WERI-Rb-1 (cell line): ENCODE data around the gene NTRK3.

Experiments used
- DNase-seq: peaks from one replicate; pipeline ENCODE4 v3.0.0-alpha.2; 2020
- H3K27ac ChIP-seq: fragments of 250-450 bp; sonication (Bioruptor Pico); 2 replicates; pipeline ENCODE4 v1.5.1; 2020; ENCODE audit warnings: mild to moderate bottlenecking, moderate library complexity
- H3K27me3 ChIP-seq: fragments of 250-450 bp; sonication (Bioruptor Pico); 2 replicates; pipeline ENCODE4 v1.5.1; 2021; ENCODE audit warnings: mild to moderate bottlenecking, low read depth, moderate library complexity; ENCODE audit not compliant: insufficient read depth, severe bottlenecking
- H3K36me3 ChIP-seq: fragments of 250-450 bp; sonication (Bioruptor Pico); 2 replicates; pipeline ENCODE4 v1.5.1; 2020; ENCODE audit warnings: mild to moderate bottlenecking, moderate library complexity
- H3K4me3 ChIP-seq: 2 replicates; pipeline ENCODE4 v1.5.1; 2011; ENCODE audit warnings: low read depth, mild to moderate bottlenecking, control low read depth, low read length
- H3K9me3 ChIP-seq: fragments of 250-450 bp; sonication (Bioruptor Pico); 2 replicates; pipeline ENCODE4 v1.5.1; 2021; ENCODE audit warnings: mild to moderate bottlenecking, moderate library complexity; ENCODE audit not compliant: severe bottlenecking
- CTCF ChIP-seq: IDR thresholded peaks from 2 replicates; pipeline ENCODE4 v1.5.1; 2011; ENCODE audit warnings: low read depth, mild to moderate bottlenecking, control low read depth, inconsistent platforms, low read length

The NTRK3 gene

DNA sequence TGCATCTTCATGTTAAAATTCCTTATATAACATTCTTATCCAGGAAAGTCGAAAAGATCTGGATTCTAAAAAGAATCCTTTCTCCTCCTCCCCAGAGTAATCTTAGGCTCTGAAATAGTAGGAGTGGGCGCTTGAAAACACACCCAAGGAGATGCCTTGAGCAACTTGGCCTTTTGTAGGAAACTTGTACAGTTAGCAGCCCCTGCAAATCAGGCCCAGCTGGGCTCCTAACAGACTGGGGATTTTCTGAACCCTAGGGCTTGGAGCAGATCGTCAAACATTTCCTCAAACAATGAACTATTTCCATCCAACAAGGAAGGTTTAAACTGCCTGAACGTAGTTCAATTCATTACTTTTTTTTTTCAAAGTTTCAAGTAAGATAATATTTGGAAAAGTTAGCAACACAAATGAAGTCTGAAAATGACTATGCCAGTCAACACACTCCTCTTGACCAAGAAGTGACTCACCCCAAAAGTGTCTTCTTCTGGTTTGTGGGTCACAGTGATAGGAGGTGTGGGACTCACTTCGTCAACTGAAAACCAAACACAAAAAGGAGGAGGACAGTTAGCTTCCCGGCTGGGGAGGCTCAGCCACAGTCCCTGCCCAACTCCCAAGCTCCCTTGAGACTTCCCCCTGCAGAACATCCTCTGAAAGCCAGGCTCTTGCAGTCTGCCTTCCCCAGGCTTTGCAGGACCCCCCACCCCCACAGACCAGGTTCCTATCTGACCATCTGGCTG, 129.7 kb downstream of the NTRK3 start:
- no peak for TF ChIP-seq CTCF
- H3K27me3 ChIP-seq: peaks cover 78% of the 10 kb centered on the region
- H3K4me3 ChIP-seq: no peak overlapping the region
- no peaks in the 10 kb centered on the region for H3K9me3 ChIP-seq
- H3K27ac ChIP-seq: no peak overlapping the region
- DNase-seq: peak; percentile 52
- no peaks in the 10 kb centered on the region for H3K36me3 ChIP-seq

DNA sequence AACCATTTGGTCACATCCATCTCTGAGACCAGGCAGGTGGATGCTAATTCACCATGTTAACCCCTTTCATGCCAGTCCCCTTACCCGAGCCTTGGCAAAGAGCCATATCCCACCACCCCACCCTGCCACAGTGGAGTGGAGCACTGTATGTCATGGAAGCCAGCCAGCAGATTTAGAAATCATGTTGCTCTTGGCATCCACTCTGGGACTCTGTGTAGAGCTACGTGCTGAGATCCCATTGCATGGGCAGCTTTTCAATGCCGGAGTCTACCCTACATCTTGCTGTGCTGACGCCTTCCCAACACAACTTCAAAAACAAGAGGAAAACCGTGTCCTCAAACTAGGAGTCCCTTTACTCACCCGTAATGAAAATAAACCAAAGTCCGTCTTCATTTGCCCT, 131.0 kb downstream of the NTRK3 start:
- Histone ChIP-seq H3K27ac (no peak overlapping the region), H3K27me3 (peaks cover 74% of the 10 kb centered on the region), H3K36me3 (no peaks in the 10 kb centered on the region), H3K9me3 (no peaks in the 10 kb centered on the region), H3K4me3 (no peak overlapping the region)
- no peak for DNase-seq
- TF ChIP-seq CTCF: no peak

- TF ChIP-seq CTCF: no peak
- no peaks in the 10 kb centered on the region for H3K36me3 ChIP-seq
- H3K27me3 ChIP-seq: peaks cover 80% of the 10 kb centered on the region
- H3K27ac ChIP-seq: no peak overlapping the region
- no peak overlapping the region for H3K4me3 ChIP-seq
- DNase-seq: no peak
- no peaks in the 10 kb centered on the region for H3K9me3 ChIP-seq
Measured at GRCh38 chr15:88124199-88124598, 132.3 kb downstream of the NTRK3 start.

- no peak for TF ChIP-seq CTCF
- no peak overlapping the region for H3K4me3 ChIP-seq
- no peak overlapping the region for H3K27ac ChIP-seq
- H3K27me3 ChIP-seq: peaks cover 84% of the 10 kb centered on the region
- H3K36me3 ChIP-seq: no peaks in the 10 kb centered on the region
- DNase-seq: no peak
- H3K9me3 ChIP-seq: no peaks in the 10 kb centered on the region
Measured at GRCh38 chr15:88121968-88122530, 134.5 kb downstream of the NTRK3 start.

DNA sequence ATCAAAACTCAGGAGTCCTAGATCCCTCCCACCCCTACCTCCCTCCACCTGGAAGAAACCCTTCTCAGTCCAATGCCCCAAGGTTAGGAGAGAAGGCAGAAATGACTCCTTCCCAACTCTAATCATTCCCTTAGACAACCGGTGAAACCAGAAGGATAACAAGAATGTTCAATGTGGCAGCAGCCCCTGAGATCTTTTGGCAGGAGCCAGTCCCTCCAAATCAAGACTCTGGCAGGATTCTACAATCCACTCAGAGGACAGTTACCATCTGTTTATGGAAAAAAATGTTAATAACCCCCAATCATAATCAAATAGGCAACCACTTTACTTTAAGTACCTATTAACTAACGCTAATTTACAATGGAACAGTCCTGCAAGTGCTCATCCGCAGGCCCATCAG, 136.5 kb downstream of the NTRK3 start:
- no peak for TF ChIP-seq CTCF
- no peak overlapping the region for H3K4me3 ChIP-seq
- H3K36me3 ChIP-seq: no peaks in the 10 kb centered on the region
- no peaks in the 10 kb centered on the region for H3K9me3 ChIP-seq
- no peak overlapping the region for H3K27ac ChIP-seq
- peaks cover 82% of the 10 kb centered on the region for H3K27me3 ChIP-seq
- DNase-seq: no peak

- H3K9me3 ChIP-seq: no peaks in the 10 kb centered on the region
- no peak for TF ChIP-seq CTCF
Measured at GRCh38 chr15:88118741-88119140, 137.8 kb downstream of the NTRK3 start.

More at GRCh38 chr15:88118741-88119140, 137.8 kb downstream of the NTRK3 start:
- Histone ChIP-seq H3K4me3 (no peak overlapping the region), H3K36me3 (no peaks in the 10 kb centered on the region), H3K27ac (no peak overlapping the region), H3K27me3 (peaks cover 76% of the 10 kb centered on the region)
- DNase-seq: no peak
